Globus pallidus (tissue), 1 donor: ENCODE measurements around the gene RFX4.
"Not testable (repeated sequence)": the region's sequence is repeated elsewhere in the genome, so short reads cannot be mapped to it uniquely, and the experiment has no call there.

Source experiments
- DNase-seq: peaks from one replicate; pipeline ENCODE4 v3.0.0-alpha.2; 2015; ENCODE audit warnings: low spot score

The RFX4 gene

GRCh38 chr12:106594447-106594846 lies 11.6 kb downstream of the RFX4 start:
- DNase-seq = no peak

GRCh38 chr12:106595268-106595667 lies 12.5 kb downstream of the RFX4 start:
- DNase-seq = no peak

GRCh38 chr12:106598003-106598402 lies 15.2 kb downstream of the RFX4 start:
- DNase-seq = no peak

GRCh38 chr12:106599302-106599701 lies 16.5 kb downstream of the RFX4 start:
- DNase-seq = no peak

- no peak for DNase-seq
Observed at GRCh38 chr12:106600503-106600902, 17.7 kb downstream of the RFX4 start.

GRCh38 chr12:106601031-106601430 lies 18.2 kb downstream of the RFX4 start:
- DNase-seq = no peak

GRCh38 chr12:106601496-106601895 lies 18.7 kb downstream of the RFX4 start:
- DNase-seq = no peak

GRCh38 chr12:106602076-106602475 lies 19.3 kb downstream of the RFX4 start:
- DNase-seq = no peak

- DNase-seq = no peak
Observed at GRCh38 chr12:106605254-106605653, 22.4 kb downstream of the RFX4 start.

- DNase-seq = not testable (repeated sequence)
Observed at GRCh38 chr12:106620588-106620987, 37.8 kb downstream of the RFX4 start.

GRCh38 chr12:106625976-106626375 lies 43.2 kb downstream of the RFX4 start:
- no peak for DNase-seq

GRCh38 chr12:106629797-106630659 lies 47.2 kb downstream of the RFX4 start:
- no peak for DNase-seq

- DNase-seq = no peak
Observed at GRCh38 chr12:106631150-106631549, 48.3 kb downstream of the RFX4 start.

GRCh38 chr12:106631797-106632196 lies 49.0 kb downstream of the RFX4 start:
- DNase-seq = no peak

- DNase-seq = no peak
Observed at GRCh38 chr12:106632797-106633450, 50.1 kb downstream of the RFX4 start.

- no peak for DNase-seq
Observed at GRCh38 chr12:106633451-106633823, 50.6 kb downstream of the RFX4 start.

- no peak for DNase-seq
Observed at GRCh38 chr12:106634206-106634605, 51.4 kb downstream of the RFX4 start.

GRCh38 chr12:106643000-106643399 lies 60.2 kb downstream of the RFX4 start:
- DNase-seq = no peak

- DNase-seq = no peak
Observed at GRCh38 chr12:106644335-106645073, 61.7 kb downstream of the RFX4 start.

GRCh38 chr12:106645074-106645421 lies 62.2 kb downstream of the RFX4 start:
- DNase-seq = peak; percentile 94

GRCh38 chr12:106645465-106646330 lies 62.9 kb downstream of the RFX4 start:
- DNase-seq = no peak

GRCh38 chr12:106646472-106646871 lies 63.7 kb downstream of the RFX4 start:
- DNase-seq = no peak
